NK-92 (cell line): ENCODE measurements around the gene CHST8.

Experiments used
- DNase-seq: peaks from one replicate; lab custom pipeline; 2025; ENCODE audit not compliant: unreplicated experiment; lab: John Stamatoyannopoulos, UW

CHST8 gene

GRCh38 chr19:33780746-33781145 lies 159.0 kb downstream of the CHST8 start:
- DNase-seq = no peak

- DNase-seq = no peak
Measured at GRCh38 chr19:33781415-33781935, 159.7 kb downstream of the CHST8 start.

GRCh38 chr19:33781996-33782395 lies 160.2 kb downstream of the CHST8 start:
- no peak for DNase-seq

- DNase-seq = no peak
Measured at GRCh38 chr19:33784432-33784831, 162.7 kb downstream of the CHST8 start.

GRCh38 chr19:33785795-33786194 lies 164.0 kb downstream of the CHST8 start:
- no peak for DNase-seq

GRCh38 chr19:33788676-33789075 lies 166.9 kb downstream of the CHST8 start:
- DNase-seq = no peak

GRCh38 chr19:33789344-33789743 lies 167.6 kb downstream of the CHST8 start:
- no peak for DNase-seq

GRCh38 chr19:33794683-33795369 lies 173.1 kb downstream of the CHST8 start:
- DNase-seq = no peak

- DNase-seq = no peak
Measured at GRCh38 chr19:33795370-33796163, 173.8 kb downstream of the CHST8 start.

- no peak for DNase-seq
Measured at GRCh38 chr19:33796164-33796875, 174.6 kb downstream of the CHST8 start, which contains the start of gene KCTD15. TSS of gene KCTD15 (plus strand) at chr19:33796870. CDS start at chr19:33800455, 3,585 bp downstream.

- DNase-seq = no peak
Measured at GRCh38 chr19:33797802-33798671, 176.3 kb downstream of the CHST8 start.

GRCh38 chr19:33798681-33799111 lies 176.9 kb downstream of the CHST8 start:
- DNase-seq = no peak

- DNase-seq = no peak
Measured at GRCh38 chr19:33799476-33799875, 177.7 kb downstream of the CHST8 start.

- DNase-seq = no peak
Measured at GRCh38 chr19:33800012-33800680, 178.4 kb downstream of the CHST8 start.

GRCh38 chr19:33801411-33801810 lies 179.7 kb downstream of the CHST8 start:
- no peak for DNase-seq

- no peak for DNase-seq
Measured at GRCh38 chr19:33802001-33802400, 180.2 kb downstream of the CHST8 start.

GRCh38 chr19:33802801-33803200 lies 181.0 kb downstream of the CHST8 start:
- no peak for DNase-seq

- DNase-seq = no peak
Measured at GRCh38 chr19:33803383-33803782, 181.6 kb downstream of the CHST8 start.

GRCh38 chr19:33804021-33804799 lies 182.5 kb downstream of the CHST8 start:
- no peak for DNase-seq
